NCI-H774 (cell line): ENCODE measurements around the gene MBD4.

Source experiments
- DNase-seq: peaks from one replicate; lab custom pipeline; 2025; lab: John Stamatoyannopoulos, UW

MBD4 gene

GRCh38 chr3:129382366-129382765 is 57.4 kb downstream of the MBD4 start:
- no peak for DNase-seq
